COLO668 (cell line): ENCODE measurements around the gene PRKCQ.

Source experiments
- DNase-seq: peaks from one replicate; lab custom pipeline; 2025; ENCODE audit not compliant: unreplicated experiment; lab: John Stamatoyannopoulos, UW

PRKCQ gene

DNA sequence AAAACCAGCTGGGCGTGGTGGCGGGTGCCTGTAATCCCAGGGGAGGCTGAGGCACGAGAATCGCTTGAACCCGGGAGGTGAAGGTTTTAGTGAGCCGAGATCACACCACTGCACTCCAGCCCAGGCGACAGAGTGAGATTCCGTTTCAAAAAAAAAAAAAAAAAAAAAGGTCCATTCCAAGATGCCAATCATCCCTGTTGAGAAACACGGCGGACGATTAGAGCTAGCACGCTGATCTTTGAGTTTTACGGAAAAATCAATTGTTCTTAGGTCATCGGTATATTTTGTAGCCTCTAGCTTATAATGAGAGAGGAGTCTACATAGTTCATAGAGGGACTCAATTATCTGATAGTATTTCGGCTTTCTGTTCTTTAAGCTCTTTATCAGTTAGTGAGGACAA, 169.2 kb downstream of the PRKCQ start:
- DNase-seq: no peak

- DNase-seq: no peak
Observed at GRCh38 chr10:6409971-6410643, 170.0 kb downstream of the PRKCQ start.

GRCh38 chr10:6408799-6409198, 171.3 kb downstream of the PRKCQ start:
- no peak for DNase-seq

GRCh38 chr10:6407034-6407721, 172.9 kb downstream of the PRKCQ start:
- DNase-seq: no peak

- DNase-seq: no peak
Observed at GRCh38 chr10:6406220-6407033, 173.6 kb downstream of the PRKCQ start.

- no peak for DNase-seq
Observed at GRCh38 chr10:6405713-6406112, 174.4 kb downstream of the PRKCQ start.

DNA sequence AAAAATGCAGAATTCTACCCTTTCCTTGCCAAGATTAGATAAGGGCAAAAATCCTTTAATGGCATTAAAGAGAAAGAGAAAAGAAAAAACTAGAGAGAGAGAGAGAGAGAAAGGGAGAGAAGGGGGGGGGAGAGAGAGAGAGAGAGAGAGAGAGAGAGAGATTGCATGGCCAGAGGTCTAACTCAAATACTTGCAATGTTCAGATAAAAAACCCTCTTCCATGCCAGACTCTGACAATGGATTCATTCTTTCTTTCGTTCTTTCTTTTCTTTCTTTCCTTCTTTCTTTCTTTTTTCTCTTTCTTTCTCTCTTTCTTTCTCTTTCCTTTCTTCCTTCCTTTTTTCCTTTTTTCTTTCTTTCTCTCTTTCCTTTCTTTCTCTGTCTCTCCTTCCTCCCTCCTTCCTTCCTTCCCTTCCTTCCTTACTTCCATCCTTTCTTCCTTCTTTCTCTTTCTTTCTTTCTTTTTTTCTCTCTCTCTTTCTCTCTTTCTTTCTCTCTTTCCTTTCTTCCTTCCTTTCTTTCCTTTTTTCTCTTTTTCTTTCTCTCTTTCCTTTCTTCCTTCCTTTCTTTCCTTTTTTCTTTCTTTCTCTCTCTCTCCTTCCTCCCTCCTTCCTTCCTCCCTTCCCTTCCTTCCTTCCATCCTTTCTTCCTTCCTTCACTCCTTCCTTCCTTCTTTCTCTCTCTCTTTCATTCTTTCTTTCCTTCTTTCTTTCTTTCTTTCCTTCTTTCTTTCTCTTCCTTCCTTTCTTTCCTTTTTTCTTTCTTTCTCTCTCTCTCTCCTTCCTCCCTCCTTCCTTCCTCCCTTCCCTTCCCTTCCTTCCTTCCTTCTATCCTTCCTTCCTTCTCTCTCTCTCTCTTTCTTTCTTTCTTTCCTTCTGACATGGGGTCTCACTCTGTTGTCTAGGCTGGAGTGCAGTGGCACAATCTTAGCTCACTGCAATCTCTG, 175.7 kb downstream of the PRKCQ start:
- no peak for DNase-seq

GRCh38 chr10:6402960-6403359, 177.1 kb downstream of the PRKCQ start:
- DNase-seq: no peak

DNA sequence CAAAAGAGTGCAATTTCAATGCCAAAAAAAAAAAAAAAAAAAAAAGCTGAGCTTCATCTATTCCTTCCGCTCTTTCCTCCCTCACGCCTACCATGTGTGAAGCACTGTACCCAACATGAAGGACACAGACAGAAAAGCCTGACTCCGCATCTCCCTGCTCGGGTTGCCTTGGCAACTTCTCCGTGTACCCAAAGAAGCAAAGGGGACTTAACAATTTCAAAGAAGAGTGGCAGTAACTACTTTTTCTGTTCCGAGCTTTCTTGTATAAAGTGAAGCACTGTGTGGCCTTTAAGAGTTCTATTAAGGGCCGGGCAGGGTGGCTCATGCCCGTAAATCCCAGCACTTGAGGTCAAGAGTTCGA, 177.7 kb downstream of the PRKCQ start:
- no peak for DNase-seq

DNA sequence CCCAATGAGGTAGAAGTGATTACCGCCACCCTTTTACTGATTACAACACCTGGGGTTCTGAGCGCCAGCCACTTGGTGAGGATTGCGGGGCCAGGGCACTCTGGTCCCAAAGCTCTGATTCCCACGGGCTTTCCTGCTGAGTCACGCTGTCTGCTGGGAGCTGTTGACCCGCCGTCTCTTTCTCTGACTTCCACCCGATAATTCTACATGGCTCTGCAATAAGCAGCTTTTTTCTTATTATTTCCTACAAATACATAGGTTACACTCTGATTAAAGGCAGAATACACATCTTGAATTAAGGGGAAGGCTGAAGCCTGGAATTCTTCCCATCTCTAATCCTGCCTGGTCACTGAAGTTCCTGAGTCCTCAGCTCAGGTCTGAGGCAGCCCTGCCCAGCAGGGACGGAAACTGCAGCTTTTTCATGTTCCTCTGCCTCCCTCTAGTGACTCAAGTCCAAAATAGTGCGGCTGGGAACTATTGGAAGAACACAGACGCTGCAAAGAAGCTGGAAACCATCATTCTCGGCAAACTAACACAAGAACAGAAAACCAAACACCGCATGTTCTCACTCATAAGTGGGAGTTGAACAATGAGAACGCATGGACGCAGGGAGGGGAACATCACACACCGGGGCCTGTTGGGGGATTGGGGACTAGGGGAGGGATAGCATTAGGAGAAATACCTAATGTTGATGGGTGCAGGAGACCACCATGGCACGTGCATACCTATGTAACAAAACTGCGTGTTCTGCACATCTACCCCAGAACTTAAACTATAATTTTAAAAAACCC, 178.3 kb downstream of the PRKCQ start:
- peak; percentile 55 for DNase-seq

DNA sequence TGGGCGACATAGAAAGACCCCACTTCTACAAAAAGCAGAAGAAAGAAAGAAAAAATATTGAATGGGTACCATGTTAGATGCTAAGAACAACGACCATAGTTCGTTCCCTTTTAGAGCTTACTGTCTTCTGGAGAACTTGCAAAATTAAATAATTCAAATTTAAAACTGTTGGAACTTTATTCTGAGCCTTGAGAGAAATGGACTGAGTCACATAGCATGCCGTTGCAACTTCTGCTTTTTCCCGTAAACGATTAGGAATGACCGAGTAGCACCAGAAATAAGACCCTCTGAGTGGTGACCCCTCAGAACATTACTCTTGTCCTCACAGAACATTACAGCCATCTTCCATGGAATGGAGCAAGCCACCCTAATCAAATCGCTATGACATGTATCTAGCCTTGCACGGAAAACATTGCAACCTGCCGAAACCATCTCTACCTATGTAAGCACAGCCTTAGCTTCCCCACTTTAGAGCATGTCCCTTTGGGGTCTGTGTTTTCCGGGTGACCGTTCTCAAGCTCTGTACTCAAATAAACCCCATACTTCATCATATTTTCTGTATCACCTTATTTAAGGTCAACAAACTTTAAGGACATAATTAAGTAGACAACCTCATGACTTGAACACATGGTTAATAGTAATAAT, 179.1 kb downstream of the PRKCQ start:
- no peak for DNase-seq

GRCh38 chr10:6400331-6400730, 179.7 kb downstream of the PRKCQ start:
- no peak for DNase-seq

- DNase-seq: no peak
Observed at GRCh38 chr10:6399879-6400278, 180.2 kb downstream of the PRKCQ start.

GRCh38 chr10:6399231-6399741, 180.8 kb downstream of the PRKCQ start:
- no peak for DNase-seq

- no peak for DNase-seq
Observed at GRCh38 chr10:6398399-6398798, 181.7 kb downstream of the PRKCQ start.

DNA sequence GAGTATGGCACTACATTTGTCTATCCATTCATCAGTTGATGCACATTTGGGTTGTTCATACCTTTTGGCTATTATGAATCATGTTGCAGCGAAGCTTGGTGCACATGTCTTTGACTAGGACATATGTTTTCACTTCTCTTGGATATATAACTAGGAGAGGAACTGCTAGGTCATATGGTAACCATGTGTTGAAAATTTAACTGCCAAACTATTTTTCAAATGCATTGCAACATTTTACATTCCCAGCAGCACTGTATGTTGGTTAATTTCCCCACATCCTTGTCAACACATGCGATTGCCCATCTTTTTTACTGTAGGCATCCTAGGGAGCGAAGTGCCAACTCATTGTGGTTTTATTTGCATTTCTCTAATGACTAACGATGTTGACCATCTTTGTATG, 183.4 kb downstream of the PRKCQ start:
- no peak for DNase-seq

GRCh38 chr10:6396226-6396625, 183.8 kb downstream of the PRKCQ start:
- no peak for DNase-seq

GRCh38 chr10:6395606-6396005, 184.5 kb downstream of the PRKCQ start:
- DNase-seq: no peak

DNA sequence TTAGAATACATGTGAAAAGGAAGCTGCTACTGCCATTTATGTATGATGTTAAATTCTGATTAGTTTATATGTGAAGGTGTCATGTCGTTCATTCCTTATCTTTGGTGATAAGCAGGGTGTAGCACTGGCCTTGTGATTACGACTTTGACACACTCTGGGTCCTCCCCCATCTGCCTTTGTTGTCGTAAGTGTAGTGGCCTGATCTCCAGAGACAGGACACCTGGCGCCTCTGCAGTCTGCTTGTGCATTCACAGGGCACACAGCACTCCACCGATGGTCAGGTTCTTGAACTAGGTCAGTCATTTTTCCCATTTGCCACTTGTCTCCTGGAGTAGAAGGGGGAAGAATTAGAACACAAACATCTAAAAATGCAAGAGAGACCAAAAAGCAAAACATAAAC, 186.0 kb downstream of the PRKCQ start:
- DNase-seq: no peak
